Measurements from ENCODE around the gene SH3TC1.

SH3TC1 gene

GRCh38 chr4:8240211-8241041 is 41.3 kb downstream of the SH3TC1 start:
- Histone ChIP-seq H3K79me2 (ENCODE audit: insufficient read depth, low read length) (no peaks in the 10 kb centered on the region), H3K27me3 (ENCODE audit: insufficient read depth, low read length) (no peaks in the 10 kb centered on the region), H3K4me1 (ENCODE audit: insufficient read depth, low read length, severe bottlenecking) (peaks cover 33% of the 10 kb centered on the region), H3K36me3 (ENCODE audit: insufficient read depth, low read length) (peaks cover 72% of the 10 kb centered on the region), H3F3A (ENCODE audit: insufficient read depth, low read length) (no peaks in the 10 kb centered on the region), H4K20me1 (ENCODE audit: insufficient read depth, low read length) (no peaks in the 10 kb centered on the region), H3K4me2 (ENCODE audit: low read length) (no peak overlapping the region), H3K9me3 (ENCODE audit: low read length) (no peaks in the 10 kb centered on the region), H3K9me2 (ENCODE audit: low read depth, low read length) (no peaks in the 10 kb centered on the region), H2AFZ (ENCODE audit: low read length) (no peak overlapping the region), H3K9ac (ENCODE audit: low read length) (no peak overlapping the region), H3K4me3 (ENCODE audit: low read depth, low read length, poor library complexity, severe bottlenecking) (no peak overlapping the region), H3K27ac (ENCODE audit: low read depth, low read length, poor library complexity, severe bottlenecking) (no peak overlapping the region)
- TF ChIP-seq EZH2 (IDR thresholded peaks at IDR 0.05; ENCODE audit: borderline replicate concordance, low read length) (no peak), CTCF (IDR thresholded peaks at IDR 0.05; ENCODE audit: low read length) (no peak)

GRCh38 chr4:8241211-8241779 is 42.2 kb downstream of the SH3TC1 start:
- Histone ChIP-seq H3K4me3 (ENCODE audit: low read depth, low read length, poor library complexity, severe bottlenecking) (no peak overlapping the region), H3K9me2 (ENCODE audit: low read depth, low read length) (no peaks in the 10 kb centered on the region), H3K9me3 (ENCODE audit: low read length) (no peaks in the 10 kb centered on the region), H3K27me3 (ENCODE audit: insufficient read depth, low read length) (no peaks in the 10 kb centered on the region), H3K4me2 (ENCODE audit: low read length) (no peak overlapping the region), H2AFZ (ENCODE audit: low read length) (no peak overlapping the region), H3K4me1 (ENCODE audit: insufficient read depth, low read length, severe bottlenecking) (peaks cover 24% of the 10 kb centered on the region), H4K20me1 (ENCODE audit: insufficient read depth, low read length) (no peaks in the 10 kb centered on the region), H3K9ac (ENCODE audit: low read length) (no peak overlapping the region), H3F3A (ENCODE audit: insufficient read depth, low read length) (no peaks in the 10 kb centered on the region), H3K27ac (ENCODE audit: low read depth, low read length, poor library complexity, severe bottlenecking) (peak overlapping the region; percentile 24), H3K79me2 (ENCODE audit: insufficient read depth, low read length) (no peaks in the 10 kb centered on the region), H3K36me3 (ENCODE audit: insufficient read depth, low read length) (peaks cover 63% of the 10 kb centered on the region)
- TF ChIP-seq EZH2 (IDR thresholded peaks at IDR 0.05; ENCODE audit: borderline replicate concordance, low read length), result no peak
- no peak for TF ChIP-seq CTCF (IDR thresholded peaks at IDR 0.05; ENCODE audit: low read length)

- peak overlapping the region; percentile 24 for H3K27ac ChIP-seq (ENCODE audit: low read depth, low read length, poor library complexity, severe bottlenecking)
- no peaks in the 10 kb centered on the region for H4K20me1 ChIP-seq (ENCODE audit: insufficient read depth, low read length)
- no peaks in the 10 kb centered on the region for H3K9me2 ChIP-seq (ENCODE audit: low read depth, low read length)
- no peaks in the 10 kb centered on the region for H3K27me3 ChIP-seq (ENCODE audit: insufficient read depth, low read length)
- TF ChIP-seq CTCF (IDR thresholded peaks at IDR 0.05; ENCODE audit: low read length) (peak; percentile 67), EZH2 (IDR thresholded peaks at IDR 0.05; ENCODE audit: borderline replicate concordance, low read length) (no peak)
- no peak overlapping the region for H3K9ac ChIP-seq (ENCODE audit: low read length)
- no peak overlapping the region for H3K4me3 ChIP-seq (ENCODE audit: low read depth, low read length, poor library complexity, severe bottlenecking)
- no peak overlapping the region for H2AFZ ChIP-seq (ENCODE audit: low read length)
- H3K9me3 ChIP-seq (ENCODE audit: low read length), result no peaks in the 10 kb centered on the region
- no peaks in the 10 kb centered on the region for H3K79me2 ChIP-seq (ENCODE audit: insufficient read depth, low read length)
- peaks cover 16% of the 10 kb centered on the region for H3K4me1 ChIP-seq (ENCODE audit: insufficient read depth, low read length, severe bottlenecking)
- H3K4me2 ChIP-seq (ENCODE audit: low read length), result no peak overlapping the region
- H3K36me3 ChIP-seq (ENCODE audit: insufficient read depth, low read length), result peaks cover 55% of the 10 kb centered on the region
- H3F3A ChIP-seq (ENCODE audit: insufficient read depth, low read length), result no peaks in the 10 kb centered on the region
These were observed 43.0 kb downstream of the SH3TC1 start for GRCh38 chr4:8241895-8242696.
